ENCODE results near the gene TM6SF1. TPM values are rescaled to one million over a fixed set of nuclear protein-coding genes. Genes with fewer than 3 reads are reported as not detected.

TM6SF1 gene
- total and polyA plus RNA-seq, 4 donors = 0.65 to 2.1 (median 1.3) TPM

DNA sequence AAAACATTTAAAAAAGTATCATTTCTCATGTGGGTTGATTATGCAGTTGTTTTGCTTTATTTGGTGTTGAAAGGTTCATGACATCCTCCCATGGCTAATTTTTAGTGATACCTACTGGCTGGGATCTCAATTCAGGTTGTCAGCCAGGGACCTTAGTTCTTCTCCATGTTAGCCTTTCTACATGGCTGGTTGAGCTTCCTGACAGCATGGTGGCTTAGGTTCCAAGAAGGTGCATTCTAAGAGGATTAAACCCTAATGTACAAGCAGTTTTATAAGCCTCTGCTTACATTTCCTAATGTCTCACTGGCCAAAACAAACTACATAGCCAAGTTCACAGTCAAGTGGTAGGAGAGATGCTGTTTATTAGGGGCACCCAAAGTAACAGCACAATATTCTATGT lies 9.4 kb upstream of the TM6SF1 start:
- Histone ChIP-seq H3K4me1 (ENCODE audit: control insufficient read depth in 4 of 4, insufficient read depth in 4 of 4, low read length in 3 of 4) (no peaks in the 10 kb centered on the region), H3K27me3 (ENCODE audit: control insufficient read depth in 4 of 4, insufficient read depth in 4 of 4, low read length in 3 of 4) (peaks cover 0 to 10% (median 0%) of the 10 kb centered on the region in 4 donors), H3K9me3 (ENCODE audit: control insufficient read depth in 4 of 4, low read length in 3 of 4) (peaks cover 1 to 9% (median 3%) of the 10 kb centered on the region in 4 donors), H3K4me3 (ENCODE audit: low read depth in 1 of 3, low read length in 3 of 3) (no peak overlapping the region), H3K9ac (ENCODE audit: low read depth in 1 of 2, low read length in 2 of 2) (no peak overlapping the region), H3K36me3 (ENCODE audit: control insufficient read depth in 4 of 4, insufficient read depth in 3 of 4, low read depth in 1 of 4, low read length in 3 of 4) (no peaks in the 10 kb centered on the region), H3K27ac (ENCODE audit: low read depth in 1 of 2, low read length in 2 of 2) (no peak overlapping the region)
- no peak for DNase-seq (ENCODE audit: low spot score)
- TF ChIP-seq, protein P1, sequence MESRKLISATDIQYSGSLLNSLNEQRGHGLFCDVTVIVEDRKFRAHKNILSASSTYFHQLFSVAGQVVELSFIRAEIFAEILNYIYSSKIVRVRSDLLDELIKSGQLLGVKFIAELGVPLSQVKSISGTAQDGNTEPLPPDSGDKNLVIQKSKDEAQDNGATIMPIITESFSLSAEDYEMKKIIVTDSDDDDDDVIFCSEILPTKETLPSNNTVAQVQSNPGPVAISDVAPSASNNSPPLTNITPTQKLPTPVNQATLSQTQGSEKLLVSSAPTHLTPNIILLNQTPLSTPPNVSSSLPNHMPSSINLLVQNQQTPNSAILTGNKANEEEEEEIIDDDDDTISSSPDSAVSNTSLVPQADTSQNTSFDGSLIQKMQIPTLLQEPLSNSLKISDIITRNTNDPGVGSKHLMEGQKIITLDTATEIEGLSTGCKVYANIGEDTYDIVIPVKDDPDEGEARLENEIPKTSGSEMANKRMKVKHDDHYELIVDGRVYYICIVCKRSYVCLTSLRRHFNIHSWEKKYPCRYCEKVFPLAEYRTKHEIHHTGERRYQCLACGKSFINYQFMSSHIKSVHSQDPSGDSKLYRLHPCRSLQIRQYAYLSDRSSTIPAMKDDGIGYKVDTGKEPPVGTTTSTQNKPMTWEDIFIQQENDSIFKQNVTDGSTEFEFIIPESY (IDR thresholded peaks at IDR 0.05) = no peak
- TF ChIP-seq, protein P2, sequence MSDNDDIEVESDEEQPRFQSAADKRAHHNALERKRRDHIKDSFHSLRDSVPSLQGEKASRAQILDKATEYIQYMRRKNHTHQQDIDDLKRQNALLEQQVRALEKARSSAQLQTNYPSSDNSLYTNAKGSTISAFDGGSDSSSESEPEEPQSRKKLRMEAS (IDR thresholded peaks at IDR 0.05) = no peak
- TF ChIP-seq RXRA (IDR thresholded peaks at IDR 0.05) (no peak), RAD21 (IDR thresholded peaks at IDR 0.05) (no peak), FOXA2 (IDR thresholded peaks at IDR 0.05) (no peak), TAF1 (conservative IDR thresholded peaks at IDR 0.05) (no peak), HNF4A (conservative IDR thresholded peaks at IDR 0.05) (no peak), SP1 (IDR thresholded peaks at IDR 0.05) (no peak), EGR1 (IDR thresholded peaks at IDR 0.05; ENCODE audit: low read depth in 2 of 2) (no peak), JUND (IDR thresholded peaks at IDR 0.05) (no peak), HNF4G (IDR thresholded peaks at IDR 0.05) (no peak), NR2F2 (IDR thresholded peaks at IDR 0.05) (no peak), FOXA1 (IDR thresholded peaks at IDR 0.05) (no peak), GABPA (IDR thresholded peaks at IDR 0.05 in 1 of 2, conservative IDR thresholded peaks at IDR 0.05 in 1 of 2) (no peak), YY1 (IDR thresholded peaks at IDR 0.05) (no peak)
- TF ChIP-seq, protein P3, sequence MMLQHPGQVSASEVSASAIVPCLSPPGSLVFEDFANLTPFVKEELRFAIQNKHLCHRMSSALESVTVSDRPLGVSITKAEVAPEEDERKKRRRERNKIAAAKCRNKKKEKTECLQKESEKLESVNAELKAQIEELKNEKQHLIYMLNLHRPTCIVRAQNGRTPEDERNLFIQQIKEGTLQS (IDR thresholded peaks at IDR 0.05) = no peak
- TF ChIP-seq, protein P4, sequence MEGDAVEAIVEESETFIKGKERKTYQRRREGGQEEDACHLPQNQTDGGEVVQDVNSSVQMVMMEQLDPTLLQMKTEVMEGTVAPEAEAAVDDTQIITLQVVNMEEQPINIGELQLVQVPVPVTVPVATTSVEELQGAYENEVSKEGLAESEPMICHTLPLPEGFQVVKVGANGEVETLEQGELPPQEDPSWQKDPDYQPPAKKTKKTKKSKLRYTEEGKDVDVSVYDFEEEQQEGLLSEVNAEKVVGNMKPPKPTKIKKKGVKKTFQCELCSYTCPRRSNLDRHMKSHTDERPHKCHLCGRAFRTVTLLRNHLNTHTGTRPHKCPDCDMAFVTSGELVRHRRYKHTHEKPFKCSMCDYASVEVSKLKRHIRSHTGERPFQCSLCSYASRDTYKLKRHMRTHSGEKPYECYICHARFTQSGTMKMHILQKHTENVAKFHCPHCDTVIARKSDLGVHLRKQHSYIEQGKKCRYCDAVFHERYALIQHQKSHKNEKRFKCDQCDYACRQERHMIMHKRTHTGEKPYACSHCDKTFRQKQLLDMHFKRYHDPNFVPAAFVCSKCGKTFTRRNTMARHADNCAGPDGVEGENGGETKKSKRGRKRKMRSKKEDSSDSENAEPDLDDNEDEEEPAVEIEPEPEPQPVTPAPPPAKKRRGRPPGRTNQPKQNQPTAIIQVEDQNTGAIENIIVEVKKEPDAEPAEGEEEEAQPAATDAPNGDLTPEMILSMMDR (IDR thresholded peaks at IDR 0.05; ENCODE audit: low read depth, low read length, missing input control) = no peak

DNA sequence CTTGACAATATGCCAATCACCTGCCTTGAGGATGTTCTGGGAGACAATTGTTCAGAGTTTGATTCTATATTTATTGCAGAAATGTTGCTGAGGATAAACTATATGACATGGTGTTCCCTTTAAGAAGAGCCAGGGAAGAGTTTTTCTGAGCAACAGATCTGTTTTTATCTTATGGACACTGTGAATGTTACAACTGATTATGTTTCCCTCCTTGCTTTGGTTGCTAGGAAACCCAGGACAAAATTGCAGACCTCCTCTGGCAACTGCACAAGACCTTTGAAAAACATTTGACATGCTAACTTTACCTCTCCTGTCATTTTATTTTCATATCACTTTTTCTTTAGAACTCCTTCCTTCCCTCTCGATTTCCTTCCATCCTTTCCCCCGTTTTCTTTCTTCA lies 8.2 kb upstream of the TM6SF1 start:
- Histone ChIP-seq H3K4me1 (ENCODE audit: control insufficient read depth in 4 of 4, insufficient read depth in 4 of 4, low read length in 3 of 4) (no peaks in the 10 kb centered on the region), H3K27me3 (ENCODE audit: control insufficient read depth in 4 of 4, insufficient read depth in 4 of 4, low read length in 3 of 4) (peaks cover 0 to 12% (median 1%) of the 10 kb centered on the region in 4 donors), H3K4me3 (ENCODE audit: low read depth in 1 of 3, low read length in 3 of 3) (no peak overlapping the region), H3K9ac (ENCODE audit: low read depth in 1 of 2, low read length in 2 of 2) (no peak overlapping the region), H3K36me3 (ENCODE audit: control insufficient read depth in 4 of 4, insufficient read depth in 3 of 4, low read depth in 1 of 4, low read length in 3 of 4) (no peaks in the 10 kb centered on the region), H3K9me3 (ENCODE audit: control insufficient read depth in 4 of 4, low read length in 3 of 4) (peaks cover 1 to 9% (median 3%) of the 10 kb centered on the region in 4 donors), H3K27ac (ENCODE audit: low read depth in 1 of 2, low read length in 2 of 2) (no peak overlapping the region)
- 72% methylated on average over 2 of the region's 2 CpGs for WGBS
- DNase-seq (ENCODE audit: low spot score) = no peak
- TF ChIP-seq SP1 (IDR thresholded peaks at IDR 0.05) (no peak), NR2F2 (IDR thresholded peaks at IDR 0.05) (no peak), JUND (IDR thresholded peaks at IDR 0.05) (no peak), TAF1 (conservative IDR thresholded peaks at IDR 0.05) (no peak), GABPA (IDR thresholded peaks at IDR 0.05 in 1 of 2, conservative IDR thresholded peaks at IDR 0.05 in 1 of 2) (no peak), HNF4G (IDR thresholded peaks at IDR 0.05) (no peak), FOXA1 (IDR thresholded peaks at IDR 0.05) (no peak)
- TF ChIP-seq, protein P2 (IDR thresholded peaks at IDR 0.05) = no peak
- TF ChIP-seq, protein P3 (IDR thresholded peaks at IDR 0.05) = no peak
- TF ChIP-seq, protein P1 (IDR thresholded peaks at IDR 0.05) = no peak
